Stimulated activated naive B cell treated with anti-CD40 and anti-IgM and Interleukin-4, amounts not matched to agents 10 μg/mL and 1 μg/mL and 100 μg/mL, for 72 hours (primary cell): ENCODE measurements around the gene CD244.

Source experiments
- ATAC-seq, 2 donors: fragments of 150-1000 bp; cut with Tn5 transposase; replicated peaks; 2 replicates each; pipeline ENCODE4 v1.10.0; 2021; ENCODE audit warnings: moderate library complexity in 1 of 2
- DNase-seq: peaks from one replicate; pipeline ENCODE4 v3.0.0; 2021
- H3K27ac Mint-ChIP-seq: one replicate; pipeline ENCODE4 v1.8.0; 2022; ENCODE audit warnings: mild to moderate bottlenecking, mixed read lengths
- H3K27me3 Mint-ChIP-seq, 2 donors: one replicate each; pipeline ENCODE4 v1.8.0; 2022; ENCODE audit warnings: mixed read lengths in 2 of 2
- H3K36me3 Mint-ChIP-seq, 2 donors: one replicate each; pipeline ENCODE4 v1.8.0; 2022; ENCODE audit warnings: mixed read lengths in 2 of 2, mild to moderate bottlenecking in 1 of 2
- H3K4me1 Mint-ChIP-seq, 2 donors: one replicate each; pipeline ENCODE4 v1.8.0; 2022; ENCODE audit warnings: mixed read lengths in 2 of 2, mild to moderate bottlenecking in 1 of 2
- H3K4me3 Mint-ChIP-seq, 2 donors: one replicate each; pipeline ENCODE4 v1.8.0; 2022; ENCODE audit warnings: mild to moderate bottlenecking in 2 of 2, mixed read lengths in 2 of 2, moderate library complexity in 1 of 2
- H3K9me3 Mint-ChIP-seq, 2 donors: one replicate each; pipeline ENCODE4 v1.8.0; 2022; ENCODE audit warnings: mixed read lengths in 2 of 2, mild to moderate bottlenecking in 1 of 2

The CD244 gene

DNA sequence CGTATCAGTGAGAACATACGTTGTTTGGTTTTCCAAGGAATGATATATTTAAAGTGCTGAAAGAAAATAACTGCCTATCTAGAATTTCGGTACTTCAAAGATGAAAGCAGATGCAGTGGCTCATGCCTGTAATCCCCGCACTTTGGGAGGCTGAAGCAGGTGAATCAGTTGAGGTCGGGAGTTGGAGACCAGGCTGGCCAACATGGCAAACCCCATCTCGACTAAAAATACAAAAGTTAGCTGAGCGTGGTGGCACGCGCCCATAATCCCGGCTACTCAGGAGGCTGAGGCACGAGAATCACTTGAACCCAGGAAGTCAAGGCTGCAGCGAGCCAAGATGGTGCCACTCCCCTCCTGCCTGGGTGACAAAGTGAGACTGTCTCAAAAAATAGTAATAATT, 16.4 kb downstream of the CD244 start:
- no peak for ATAC-seq
- Mint-ChIP-seq H3K27ac (no peak overlapping the region), H3K4me1 (peaks cover 4 to 11% of the 10 kb centered on the region in 2 donors), H3K9me3 (no peaks in the 10 kb centered on the region), H3K27me3 (peaks cover 0 to 8% of the 10 kb centered on the region in 2 donors), H3K4me3 (no peak overlapping the region), H3K36me3 (no peaks in the 10 kb centered on the region)
- DNase-seq, result no peak

DNA sequence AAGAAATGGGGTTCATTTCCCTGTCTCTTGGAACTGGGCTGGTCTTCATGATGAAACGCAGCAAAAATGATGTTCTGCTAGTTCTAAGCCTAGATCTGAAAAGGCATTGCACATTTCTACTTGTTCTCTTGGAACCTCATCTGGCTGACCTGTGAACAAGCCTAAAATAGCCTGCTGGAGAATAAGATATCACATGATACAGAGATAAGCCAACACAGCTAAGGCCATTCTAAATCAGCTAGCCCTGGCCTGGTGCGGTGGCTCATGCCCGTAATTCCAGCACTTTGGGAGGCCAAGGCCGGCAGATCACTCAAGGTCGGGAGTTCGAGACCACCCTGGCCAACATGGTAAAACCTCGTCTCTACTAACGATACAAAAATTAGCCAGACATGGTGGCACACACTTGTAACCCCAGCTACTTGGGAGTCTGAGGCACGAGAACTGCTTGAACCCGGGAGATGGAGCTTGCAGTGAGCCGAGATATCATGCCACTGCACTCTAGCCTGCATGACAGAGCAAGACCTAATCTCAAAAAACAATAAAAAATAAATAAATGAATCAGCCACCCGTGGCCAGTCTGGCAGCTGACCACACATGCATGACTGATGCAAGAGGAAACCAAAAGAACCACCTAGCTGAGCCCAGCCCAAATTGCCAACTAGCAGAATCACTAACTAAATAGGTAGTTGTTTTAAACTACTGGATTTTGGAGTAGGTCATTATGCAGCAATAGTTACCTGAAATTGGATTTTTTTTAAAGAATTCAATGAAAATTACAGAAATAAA, 18.0 kb downstream of the CD244 start:
- Mint-ChIP-seq H3K9me3 (no peaks in the 10 kb centered on the region), H3K36me3 (no peaks in the 10 kb centered on the region), H3K27me3 (peaks cover 0 to 8% of the 10 kb centered on the region in 2 donors), H3K27ac (no peak overlapping the region), H3K4me3 (no peak overlapping the region), H3K4me1 (peaks cover 4 to 11% of the 10 kb centered on the region in 2 donors)
- ATAC-seq (no peak), DNase-seq (no peak)

DNA sequence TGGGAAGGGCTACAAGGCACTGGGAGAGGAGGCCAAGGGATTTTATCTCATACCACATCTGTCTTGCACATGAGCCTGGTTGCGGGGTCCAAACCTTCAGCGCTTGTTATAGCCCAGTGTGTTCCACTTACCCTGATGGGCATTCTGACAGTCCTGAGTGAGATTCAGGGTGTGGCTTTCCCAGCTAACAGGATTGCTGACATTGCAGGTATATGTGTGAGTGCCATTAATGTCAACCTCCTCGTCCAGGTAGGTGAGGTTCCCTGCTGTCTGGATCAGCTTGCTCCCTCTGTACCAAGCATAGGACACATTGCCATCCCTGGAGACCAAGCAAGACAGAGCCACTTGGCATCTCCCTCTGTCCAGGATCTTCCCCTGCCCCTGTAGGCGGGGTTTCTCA, 21.6 kb downstream of the CD244 start:
- H3K4me1 Mint-ChIP-seq, result peaks cover 27 to 39% of the 10 kb centered on the region in 2 donors
- no peaks in the 10 kb centered on the region for H3K36me3 Mint-ChIP-seq
- ATAC-seq (no peak), DNase-seq (no peak)
- H3K9me3 Mint-ChIP-seq, result no peaks in the 10 kb centered on the region
- H3K4me3 Mint-ChIP-seq, result no peak overlapping the region
- H3K27ac Mint-ChIP-seq, result peak overlapping the region; percentile 20
- peaks cover 0 to 5% of the 10 kb centered on the region in 2 donors for H3K27me3 Mint-ChIP-seq

DNA sequence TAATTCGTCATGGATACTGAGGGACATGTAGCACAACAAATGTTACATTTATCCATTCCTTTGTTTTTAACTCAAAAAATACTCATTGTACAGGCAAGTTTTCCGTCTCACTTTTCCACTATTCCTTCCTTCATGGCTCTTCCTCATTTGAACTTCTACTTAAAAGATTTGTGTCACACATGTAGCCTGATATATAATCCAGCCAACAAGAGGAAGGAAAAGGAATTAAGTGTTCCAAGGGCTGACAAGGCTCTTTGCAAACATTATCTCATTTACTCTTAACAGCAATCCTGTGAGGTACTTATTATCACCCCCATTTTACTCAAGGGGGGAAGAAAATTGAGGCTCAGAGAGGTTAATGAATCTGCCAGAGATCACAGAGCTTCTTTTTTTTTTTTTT, 22.9 kb downstream of the CD244 start:
- peaks cover 30 to 51% of the 10 kb centered on the region in 2 donors for H3K4me1 Mint-ChIP-seq
- no peaks in the 10 kb centered on the region for H3K9me3 Mint-ChIP-seq
- H3K27ac Mint-ChIP-seq, result no peak overlapping the region
- no peaks in the 10 kb centered on the region for H3K36me3 Mint-ChIP-seq
- H3K27me3 Mint-ChIP-seq, result no peaks in the 10 kb centered on the region
- DNase-seq, result no peak
- no peak overlapping the region for H3K4me3 Mint-ChIP-seq
- ATAC-seq, result no peak

DNA sequence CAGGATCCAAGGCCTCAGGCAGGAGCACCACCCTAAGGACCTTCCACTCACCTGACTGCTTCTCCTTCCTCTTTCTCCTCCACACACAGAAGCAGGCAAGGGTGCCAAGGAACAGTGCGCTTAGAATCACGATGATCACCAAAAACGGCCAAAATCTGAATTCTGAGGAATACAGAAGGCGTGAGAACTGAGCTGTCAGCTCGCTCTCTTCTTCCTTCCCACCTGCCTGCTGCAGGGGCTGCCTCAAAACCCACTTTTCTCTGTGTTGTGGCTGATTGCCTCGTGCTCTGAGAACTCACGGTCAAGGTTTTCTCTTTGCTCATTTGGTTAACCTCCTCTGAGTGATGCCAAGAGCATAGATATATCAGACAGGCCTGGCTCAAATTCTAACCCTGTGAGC, 23.8 kb downstream of the CD244 start:
- no peak overlapping the region for H3K27ac Mint-ChIP-seq
- H3K36me3 Mint-ChIP-seq, result no peaks in the 10 kb centered on the region
- no peak for ATAC-seq
- no peak overlapping the region for H3K4me3 Mint-ChIP-seq
- no peaks in the 10 kb centered on the region for H3K27me3 Mint-ChIP-seq
- no peaks in the 10 kb centered on the region for H3K9me3 Mint-ChIP-seq
- H3K4me1 Mint-ChIP-seq, result peaks cover 30 to 52% of the 10 kb centered on the region in 2 donors
- DNase-seq, result no peak

DNA sequence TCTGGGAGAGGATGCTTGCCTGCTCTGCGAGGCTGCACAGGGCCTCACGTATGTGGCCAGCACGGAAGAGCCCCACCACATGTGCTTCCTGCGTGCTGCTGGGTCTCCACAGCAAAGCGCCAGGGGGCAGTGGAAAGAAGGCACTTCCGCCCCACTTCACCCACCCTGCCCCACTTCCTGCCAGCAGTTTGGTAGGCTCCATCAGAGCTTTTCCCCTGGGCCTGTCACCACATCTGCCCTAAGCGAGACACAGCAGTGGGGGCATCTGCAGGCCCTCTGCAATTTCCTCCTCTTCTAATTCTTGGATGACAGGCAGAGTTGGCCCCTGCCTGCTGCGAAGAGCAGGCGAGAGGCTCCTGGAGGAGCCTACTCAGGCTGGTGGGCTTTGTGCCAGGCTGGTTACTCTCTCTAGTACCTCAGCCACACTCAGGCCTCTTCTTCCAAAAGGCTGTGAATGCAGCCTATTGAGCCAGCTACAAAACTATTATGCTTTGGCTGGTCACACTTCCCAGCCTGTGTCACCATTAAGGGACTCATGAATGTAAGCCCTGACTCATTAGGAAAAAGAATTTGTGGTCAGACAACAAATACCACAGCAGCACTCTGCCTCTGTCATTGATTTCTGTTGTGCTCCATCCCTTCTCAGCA, 25.0 kb downstream of the CD244 start:
- Mint-ChIP-seq H3K27me3 (no peaks in the 10 kb centered on the region), H3K9me3 (no peaks in the 10 kb centered on the region), H3K36me3 (no peaks in the 10 kb centered on the region), H3K4me3 (peak overlapping the region; percentile 61), H3K27ac (peak overlapping the region; percentile 98), H3K4me1 (peaks cover 28 to 46% of the 10 kb centered on the region in 2 donors)
- DNase-seq (peak; percentile 63), ATAC-seq (peak; percentile 92)

DNA sequence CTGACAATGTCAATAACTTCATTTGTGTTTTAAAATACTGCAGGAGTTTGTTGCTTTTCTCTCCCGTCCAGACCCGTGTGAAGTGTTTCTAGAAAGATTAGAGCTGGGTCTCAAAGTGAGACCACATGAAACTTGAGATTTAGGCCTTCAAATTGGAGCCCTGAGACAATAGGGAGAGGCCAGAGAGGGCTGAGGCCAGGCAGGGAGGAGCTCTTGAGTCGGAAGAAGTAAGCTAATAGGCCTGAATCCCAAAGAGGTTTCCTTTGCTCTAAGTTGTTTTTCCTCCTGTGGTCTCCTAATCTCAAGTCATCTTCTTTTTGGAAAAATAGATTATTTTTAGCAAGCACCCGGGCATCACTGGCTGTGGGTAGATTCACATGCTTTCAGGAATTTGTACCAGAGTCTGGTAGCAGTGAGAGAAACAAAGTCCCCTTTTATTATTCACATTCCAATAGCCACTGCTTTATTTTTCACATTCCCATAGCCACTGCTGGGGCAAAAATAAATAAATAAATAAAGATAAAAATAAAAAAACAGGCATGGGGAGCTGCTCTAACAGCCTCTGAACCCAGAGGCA, 25.6 kb downstream of the CD244 start:
- ATAC-seq, result no peak
- Mint-ChIP-seq H3K27ac (peak overlapping the region; percentile 70), H3K4me1 (peaks cover 28 to 41% of the 10 kb centered on the region in 2 donors), H3K9me3 (no peaks in the 10 kb centered on the region), H3K36me3 (no peaks in the 10 kb centered on the region), H3K27me3 (no peaks in the 10 kb centered on the region), H3K4me3 (no peak overlapping the region)
- no peak for DNase-seq

DNA sequence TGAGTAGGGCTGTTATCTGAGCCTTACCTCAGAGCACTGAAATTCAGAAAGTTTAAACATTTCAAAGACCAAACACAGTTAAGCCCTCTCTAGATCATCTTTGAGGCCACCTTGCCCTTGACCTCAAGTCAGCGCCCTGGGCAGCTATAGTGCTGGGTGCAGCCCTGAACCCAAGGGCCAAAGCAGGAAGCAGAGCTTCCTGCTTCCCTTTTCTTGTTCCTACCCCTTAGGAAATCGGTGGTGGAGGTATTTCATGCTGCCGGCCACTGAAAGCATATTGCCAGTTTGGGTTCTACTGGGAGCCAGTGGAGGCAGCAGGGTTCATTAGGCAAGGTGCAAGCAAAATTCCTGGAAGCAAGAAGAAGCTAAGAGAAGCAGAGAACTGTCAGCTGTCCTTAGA, 26.1 kb downstream of the CD244 start:
- peak overlapping the region; percentile 70 for H3K27ac Mint-ChIP-seq
- peaks cover 28 to 41% of the 10 kb centered on the region in 2 donors for H3K4me1 Mint-ChIP-seq
- ATAC-seq, result no peak
- H3K4me3 Mint-ChIP-seq, result no peak overlapping the region
- no peaks in the 10 kb centered on the region for H3K27me3 Mint-ChIP-seq
- H3K36me3 Mint-ChIP-seq, result no peaks in the 10 kb centered on the region
- DNase-seq, result no peak
- no peaks in the 10 kb centered on the region for H3K9me3 Mint-ChIP-seq

DNA sequence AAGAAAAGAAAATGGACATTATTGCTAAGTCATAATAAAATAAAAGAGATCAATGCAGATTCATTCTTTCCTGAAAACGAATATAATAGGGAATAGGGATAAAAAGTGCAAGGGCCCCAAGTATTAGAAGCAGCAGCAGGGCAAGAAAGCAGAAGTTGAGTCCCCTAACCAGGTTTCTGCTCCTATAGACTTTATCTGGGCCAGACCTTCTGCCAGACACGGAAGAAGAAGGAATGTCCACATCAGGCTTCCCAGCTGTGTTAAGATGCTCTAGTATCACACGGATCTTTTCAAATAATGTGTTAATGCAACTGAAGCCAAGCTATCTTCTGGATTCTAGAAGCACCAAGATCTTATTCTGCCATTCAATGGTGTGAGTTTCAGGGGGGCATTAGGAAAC, 26.9 kb downstream of the CD244 start:
- H3K36me3 Mint-ChIP-seq, result no peaks in the 10 kb centered on the region
- no peaks in the 10 kb centered on the region for H3K9me3 Mint-ChIP-seq
- no peaks in the 10 kb centered on the region for H3K27me3 Mint-ChIP-seq
- peak overlapping the region; percentile 14 for H3K27ac Mint-ChIP-seq
- ATAC-seq (no peak), DNase-seq (no peak)
- H3K4me1 Mint-ChIP-seq, result peaks cover 30 to 42% of the 10 kb centered on the region in 2 donors
- H3K4me3 Mint-ChIP-seq, result no peak overlapping the region

DNA sequence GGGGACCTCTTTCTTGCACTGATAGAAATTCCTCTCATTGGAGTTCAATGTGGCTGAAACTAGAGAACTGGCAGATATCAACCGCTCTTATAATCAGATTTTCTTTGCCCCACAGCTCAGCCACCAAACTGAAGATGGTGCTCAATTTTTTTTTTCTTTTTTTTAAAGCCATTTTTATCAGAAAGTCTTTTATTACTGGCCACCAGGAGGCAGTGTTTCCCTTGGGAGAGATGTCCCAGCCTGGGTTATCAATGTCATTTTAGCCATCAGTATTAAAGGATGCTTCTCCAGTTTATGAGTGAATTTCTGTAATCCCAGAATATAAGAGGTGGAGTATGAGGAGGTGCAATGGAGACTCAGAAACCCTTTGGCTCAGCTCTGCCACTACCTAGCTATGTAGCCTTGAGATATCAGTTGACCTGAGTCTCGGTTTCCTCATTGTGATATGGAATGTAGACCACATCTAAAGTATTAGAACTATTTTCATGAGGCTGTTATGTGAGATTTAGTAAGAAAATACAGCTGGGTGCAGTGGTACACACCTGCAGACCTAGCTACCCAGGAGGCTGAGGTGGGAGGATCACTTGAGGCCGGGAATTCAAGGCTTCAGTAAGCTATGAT, 27.6 kb downstream of the CD244 start:
- peaks cover 4 to 6% of the 10 kb centered on the region in 2 donors for H3K36me3 Mint-ChIP-seq
- DNase-seq (no peak), ATAC-seq (no peak)
- H3K4me3 Mint-ChIP-seq, result no peak overlapping the region
- peaks cover 34 to 49% of the 10 kb centered on the region in 2 donors for H3K4me1 Mint-ChIP-seq
- no peaks in the 10 kb centered on the region for H3K9me3 Mint-ChIP-seq
- no peaks in the 10 kb centered on the region for H3K27me3 Mint-ChIP-seq
- H3K27ac Mint-ChIP-seq, result peak overlapping the region; percentile 31

DNA sequence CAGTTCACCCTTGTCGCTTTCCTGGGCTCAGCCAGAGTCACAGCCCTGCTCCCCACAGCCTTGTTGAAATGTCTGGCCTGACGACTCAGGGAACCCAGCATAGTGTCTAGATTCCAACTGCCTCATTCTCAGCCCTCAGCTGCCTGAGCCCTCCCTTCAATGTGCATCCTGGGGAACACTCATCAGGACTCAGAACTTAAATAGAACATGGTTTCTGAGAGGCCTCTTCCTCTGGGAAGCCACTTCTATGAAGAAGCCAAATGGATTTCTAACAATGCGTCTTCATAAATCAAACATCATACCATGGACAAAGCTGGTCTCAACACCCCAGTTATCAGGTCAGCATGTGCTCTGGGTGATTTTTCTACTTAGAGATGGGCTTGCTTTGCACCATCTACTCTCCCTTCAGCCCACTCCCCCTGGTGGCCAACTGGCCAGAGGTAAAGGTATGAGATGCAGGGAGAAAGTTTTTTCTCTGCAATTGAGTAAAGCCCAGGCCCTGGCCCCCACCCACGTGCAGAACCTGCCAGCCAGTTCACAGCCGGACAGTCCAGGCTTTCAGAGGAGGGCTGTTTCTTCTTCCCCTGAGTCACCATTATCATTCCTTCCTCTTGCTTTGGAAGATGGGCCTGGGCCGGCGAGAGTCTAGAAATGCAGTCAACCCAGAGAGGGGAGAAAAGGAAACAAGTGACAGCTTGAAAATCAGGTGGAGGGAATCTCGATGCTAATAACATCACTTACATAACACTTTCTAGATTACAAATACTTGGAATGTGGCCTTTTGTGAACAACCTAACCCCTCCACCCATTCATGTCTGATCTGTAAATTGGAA, 32.1 kb downstream of the CD244 start:
- Mint-ChIP-seq H3K4me1 (peaks cover 9 to 21% of the 10 kb centered on the region in 2 donors), H3K4me3 (no peak overlapping the region), H3K27ac (peak overlapping the region; percentile 84), H3K27me3 (no peaks in the 10 kb centered on the region), H3K9me3 (no peaks in the 10 kb centered on the region), H3K36me3 (peaks cover 7 to 39% of the 10 kb centered on the region in 2 donors)
- DNase-seq (peak; percentile 54), ATAC-seq (peak; percentile 85 to 86)

DNA sequence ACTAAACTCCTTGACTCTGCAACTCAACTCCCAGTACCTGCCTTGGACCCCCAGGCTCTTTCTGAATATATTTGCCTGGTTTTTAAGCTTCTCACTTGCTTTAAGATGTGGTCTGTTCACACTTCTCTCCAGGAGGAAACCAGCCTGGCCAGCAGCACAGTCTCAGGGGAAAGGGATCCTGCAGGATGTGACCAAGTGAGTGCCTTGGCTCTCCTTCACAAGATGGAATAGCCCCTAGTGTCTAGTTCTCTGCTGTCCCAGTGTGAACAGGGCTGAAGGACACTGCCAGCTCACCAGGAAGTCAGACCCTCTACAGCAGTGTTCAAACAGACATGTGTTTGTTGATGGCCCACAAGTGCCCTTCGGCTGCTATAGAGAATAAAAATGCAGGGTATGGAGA, 32.9 kb downstream of the CD244 start:
- peak overlapping the region; percentile 84 for H3K27ac Mint-ChIP-seq
- no peaks in the 10 kb centered on the region for H3K27me3 Mint-ChIP-seq
- H3K9me3 Mint-ChIP-seq, result no peaks in the 10 kb centered on the region
- no peak overlapping the region for H3K4me3 Mint-ChIP-seq
- ATAC-seq (no peak), DNase-seq (no peak)
- peaks cover 9 to 14% of the 10 kb centered on the region in 2 donors for H3K4me1 Mint-ChIP-seq
- H3K36me3 Mint-ChIP-seq, result peaks cover 7 to 39% of the 10 kb centered on the region in 2 donors

DNA sequence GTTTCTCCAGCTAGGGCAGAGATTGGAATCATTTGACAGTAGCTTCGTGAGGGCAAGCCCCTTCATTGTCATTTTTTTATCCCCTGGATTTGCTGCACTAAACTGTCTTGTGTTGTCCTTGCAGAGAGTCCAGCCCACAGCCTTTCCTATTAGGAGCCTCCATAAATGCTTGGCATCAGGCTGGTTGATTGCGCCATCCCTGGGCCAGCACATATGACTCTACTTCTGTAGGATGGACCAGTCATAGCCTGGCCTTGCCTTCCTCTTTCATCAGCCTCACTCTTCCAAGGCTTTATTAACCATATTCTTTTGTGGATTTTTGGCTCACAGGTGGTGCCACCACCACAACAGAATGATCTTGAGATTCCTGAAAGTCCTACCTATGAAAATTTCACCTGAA, 35.3 kb downstream of the CD244 start:
- DNase-seq, result no peak
- Mint-ChIP-seq H3K4me3 (no peak overlapping the region), H3K27ac (peak overlapping the region; percentile 83)

DNA sequence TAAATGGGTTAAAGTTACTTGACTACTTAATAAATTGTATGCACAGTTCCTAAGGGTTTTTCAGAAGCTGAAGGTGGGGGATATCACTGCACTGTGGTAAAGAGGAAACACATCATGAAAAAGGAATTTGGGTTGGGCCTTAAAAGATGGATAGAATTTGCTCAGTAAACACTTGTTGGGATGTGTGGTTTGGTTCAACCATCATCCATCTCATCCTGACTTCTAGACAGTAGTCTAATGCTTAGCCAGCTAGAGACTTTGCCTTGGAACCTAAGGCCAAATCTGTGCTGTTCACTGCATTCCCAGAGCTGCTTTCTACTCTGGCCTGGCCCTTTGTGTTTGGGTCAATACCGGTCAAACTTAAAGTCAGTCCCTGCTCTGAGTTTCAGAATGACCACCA, 36.1 kb downstream of the CD244 start:
- DNase-seq (no peak), ATAC-seq (no peak)
- Mint-ChIP-seq H3K4me1 (peaks cover 8 to 12% of the 10 kb centered on the region in 2 donors), H3K27ac (no peak overlapping the region), H3K27me3 (no peaks in the 10 kb centered on the region), H3K4me3 (no peak overlapping the region), H3K36me3 (peaks cover 17 to 62% of the 10 kb centered on the region in 2 donors), H3K9me3 (no peaks in the 10 kb centered on the region)

More for the DNA sequence above, 35.3 kb downstream of the CD244 start:
- peaks cover 9 to 12% of the 10 kb centered on the region in 2 donors for H3K4me1 Mint-ChIP-seq
- peaks cover 12 to 56% of the 10 kb centered on the region in 2 donors for H3K36me3 Mint-ChIP-seq
- H3K9me3 Mint-ChIP-seq, result no peaks in the 10 kb centered on the region
- H3K27me3 Mint-ChIP-seq, result no peaks in the 10 kb centered on the region
- no peak for ATAC-seq
